HUES64 (cell line): ENCODE measurements around the gene CYSRT1.

ENCODE experiments used
- H3K27ac ChIP-seq: 2 replicates; pipeline ENCODE4 v1.7.0; 2013; ENCODE audit warnings: low read depth, low read length, inconsistent platforms
- H3K27me3 ChIP-seq: 2 replicates; pipeline ENCODE4 v1.6.1; 2013; ENCODE audit warnings: mild to moderate bottlenecking, low read length; ENCODE audit not compliant: insufficient read depth
- H3K36me3 ChIP-seq: 2 replicates; pipeline ENCODE4 v1.6.1; 2013; ENCODE audit warnings: mild to moderate bottlenecking, low read length; ENCODE audit not compliant: insufficient read depth
- H3K4me1 ChIP-seq: 2 replicates; pipeline ENCODE4 v1.6.1; 2013; ENCODE audit warnings: mild to moderate bottlenecking, low read length, moderate library complexity; ENCODE audit not compliant: insufficient read depth
- H3K4me3 ChIP-seq: 2 replicates; pipeline ENCODE4 v1.5.1; 2013; ENCODE audit warnings: mild to moderate bottlenecking, low read length, moderate library complexity
- H3K9ac ChIP-seq: 2 replicates; pipeline ENCODE4 v1.6.1; 2013; ENCODE audit warnings: mild to moderate bottlenecking, low read depth, low read length
- H3K9me3 ChIP-seq: 2 replicates; pipeline ENCODE4 v1.6.1; 2013; ENCODE audit warnings: low read depth, low read length; ENCODE audit not compliant: insufficient read depth
- WGBS: fragments of 150-250, 120-280 bp; methylation state at CpG from one replicate; pipeline ENCODE4 v1.1.7; 2013; ENCODE audit warnings: missing lambda C conversion rate; 5-methylcytosine and 5-hydroxymethylcytosine counted together

Gene CYSRT1

GRCh38 chr9:137273095-137273490, 48.1 kb downstream of the CYSRT1 start:
- Histone ChIP-seq H3K9me3 (no peaks in the 10 kb centered on the region), H3K27ac (no peak overlapping the region), H3K36me3 (peaks cover 29% of the 10 kb centered on the region), H3K4me1 (peaks cover 19% of the 10 kb centered on the region), H3K27me3 (no peaks in the 10 kb centered on the region), H3K4me3 (no peak overlapping the region), H3K9ac (no peak overlapping the region)
- WGBS, result 88% methylated on average over 13 of the region's 13 CpGs

DNA sequence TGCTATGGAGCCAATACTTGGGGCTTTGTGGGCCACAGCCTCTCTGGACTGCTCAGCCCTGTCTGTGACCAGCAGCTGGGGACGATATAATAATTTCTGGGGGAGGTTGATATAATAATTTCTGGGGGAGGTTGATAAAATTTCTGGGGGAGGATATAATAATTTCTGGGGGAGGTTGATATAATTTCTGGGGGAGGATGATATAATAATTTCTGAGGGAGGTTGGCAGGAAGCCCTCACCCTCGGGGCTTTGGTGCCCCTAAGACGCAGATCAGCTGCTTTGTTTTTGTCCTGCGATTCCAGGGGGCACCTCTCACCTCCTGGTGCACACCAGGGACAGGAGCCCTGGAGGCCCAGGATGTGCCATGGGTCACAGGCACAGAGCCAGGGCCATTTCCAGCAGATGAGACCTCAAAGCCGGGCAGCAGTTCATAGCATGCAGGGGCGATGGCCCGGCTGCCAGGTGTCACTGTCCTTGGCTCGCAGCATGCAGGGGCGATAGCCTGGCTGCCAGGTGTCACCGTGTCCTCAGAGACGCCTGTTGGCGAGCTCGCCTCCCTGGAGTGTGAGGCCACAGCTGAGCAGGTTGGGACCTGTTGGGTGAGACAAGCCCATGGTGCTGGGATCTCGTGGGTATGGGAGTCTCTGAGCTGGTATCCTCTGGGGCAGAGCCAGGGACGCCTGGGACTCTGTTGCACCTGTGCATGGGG, 48.8 kb downstream of the CYSRT1 start:
- no peak overlapping the region for H3K9ac ChIP-seq
- no peak overlapping the region for H3K27ac ChIP-seq
- H3K4me3 ChIP-seq, result no peak overlapping the region
- 90% methylated on average over 15 of the region's 15 CpGs for WGBS
- H3K27me3 ChIP-seq, result no peaks in the 10 kb centered on the region
- peaks cover 24% of the 10 kb centered on the region for H3K36me3 ChIP-seq
- peaks cover 19% of the 10 kb centered on the region for H3K4me1 ChIP-seq
- H3K9me3 ChIP-seq, result no peaks in the 10 kb centered on the region

GRCh38 chr9:137275203-137275587, 50.2 kb downstream of the CYSRT1 start:
- H3K27ac ChIP-seq, result no peak overlapping the region
- peaks cover 11% of the 10 kb centered on the region for H3K36me3 ChIP-seq
- H3K9me3 ChIP-seq, result no peaks in the 10 kb centered on the region
- H3K4me3 ChIP-seq, result no peak overlapping the region
- H3K4me1 ChIP-seq, result peaks cover 19% of the 10 kb centered on the region
- WGBS, result 94% methylated on average over 10 of the region's 10 CpGs
- H3K27me3 ChIP-seq, result no peaks in the 10 kb centered on the region
- H3K9ac ChIP-seq, result no peak overlapping the region
